IMR-90 (cell line): ENCODE measurements around the gene CTSF. TPM values are rescaled to one million over a fixed set of nuclear protein-coding genes. Genes with fewer than 3 reads are reported as not detected.

ENCODE experiments used
- ATAC-seq: fragments of 200-7000 bp; cut with Tn5 transposase; 2 replicates; pipeline ENCODE4 v1.9.1; 2020; ENCODE audit warnings: low read depth, mild to moderate bottlenecking, moderate library complexity
- BruUV-seq: library from RNA; stranded (reverse); fragments of 400-500 nt; replicated peaks from 2 replicates; lab custom pipeline; 2021; lab: Mats Ljungman, UMichigan
- CTCF ChIA-PET: fragments of 300-600 bp; formaldehyde crosslinking; extraction: SDS; loops from one replicate; lab custom pipeline; 2021; ENCODE audit warnings: antibody characterized with exemption; lab: Yijun Ruan, JAX
- POLR2A ChIA-PET: fragments of 300-600 bp; sonication (Branson Sonifier 250); formaldehyde crosslinking; loops from one replicate; lab custom pipeline; 2022; ENCODE audit warnings: antibody characterized with exemption; ENCODE audit not compliant: unreplicated experiment; lab: Charles Lee
- DNase-seq: peaks from one replicate; pipeline ENCODE4 v3.0.0; 2013
- H2AFZ ChIP-seq: replicated peaks from 2 replicates; pipeline ENCODE3; 2013; ENCODE audit warnings: low read length, mild to moderate bottlenecking; ENCODE audit not compliant: poor library complexity
- H2AK5ac ChIP-seq: 2 replicates; pipeline ENCODE4 v1.6.1; 2013; ENCODE audit warnings: low read depth, low read length, inconsistent platforms
- H2AK9ac ChIP-seq: replicated peaks from 2 replicates; pipeline ENCODE3; 2013; ENCODE audit warnings: mild to moderate bottlenecking, low read depth, low read length, moderate library complexity; ENCODE audit not compliant: poor library complexity
- H2BK120ac ChIP-seq: 2 replicates; pipeline ENCODE4 v1.6.1; 2013; ENCODE audit warnings: low read depth, low read length, inconsistent platforms
- H2BK15ac ChIP-seq: 3 replicates; pipeline ENCODE4 v1.6.1; 2013; ENCODE audit warnings: low read depth, low read length, inconsistent platforms
- H2BK20ac ChIP-seq: 2 replicates; pipeline ENCODE4 v1.6.1; 2013; ENCODE audit warnings: low read depth, mild to moderate bottlenecking, inconsistent platforms, low read length, moderate library complexity
- H2BK5ac ChIP-seq: 2 replicates; pipeline ENCODE4 v1.6.1; 2013; ENCODE audit warnings: mild to moderate bottlenecking, low read depth, low read length, inconsistent platforms; ENCODE audit not compliant: poor library complexity, severe bottlenecking
- H3K14ac ChIP-seq: replicated peaks from 2 replicates; pipeline ENCODE4 v1.6.1; 2013; ENCODE audit warnings: low read depth, low read length, inconsistent platforms
- H3K18ac ChIP-seq: 2 replicates; pipeline ENCODE4 v1.6.1; 2013; ENCODE audit warnings: low read depth, low read length, control low read depth
- H3K23ac ChIP-seq: 2 replicates; pipeline ENCODE4 v1.6.1; 2013; ENCODE audit warnings: low read depth, low read length, inconsistent platforms
- H3K27ac ChIP-seq: 2 replicates; pipeline ENCODE4 v1.5.1; 2013; ENCODE audit warnings: mild to moderate bottlenecking, control low read depth, low read length; ENCODE audit not compliant: insufficient read depth
- H3K27me3 ChIP-seq: 2 replicates; pipeline ENCODE4 v1.6.1; 2013; ENCODE audit warnings: low read length; ENCODE audit not compliant: control insufficient read depth, insufficient read depth
- H3K36me3 ChIP-seq: 2 replicates; pipeline ENCODE4 v1.6.1; 2013; ENCODE audit warnings: low read length, mixed read lengths; ENCODE audit not compliant: control insufficient read depth, insufficient read depth
- H3K4ac ChIP-seq: 2 replicates; pipeline ENCODE4 v1.6.1; 2013; ENCODE audit warnings: low read depth, low read length, inconsistent platforms
- H3K4me1 ChIP-seq: 2 replicates; pipeline ENCODE4 v1.6.1; 2013; ENCODE audit warnings: low read length, mixed read lengths; ENCODE audit not compliant: control insufficient read depth, insufficient read depth
- H3K4me2 ChIP-seq: 2 replicates; pipeline ENCODE4 v1.6.1; 2013; ENCODE audit warnings: low read depth, mild to moderate bottlenecking, control low read depth, low read length, moderate library complexity
- H3K4me3 ChIP-seq: 2 replicates; pipeline ENCODE4 v1.5.1; 2013; ENCODE audit warnings: low read depth, mild to moderate bottlenecking, control low read depth, low read length, moderate library complexity; ENCODE audit not compliant: insufficient read depth
- H3K56ac ChIP-seq: 2 replicates; pipeline ENCODE4 v1.6.1; 2013; ENCODE audit warnings: low read length, inconsistent platforms; ENCODE audit not compliant: insufficient read depth; ENCODE audit errors: extremely low read depth
- H3K79me1 ChIP-seq, 2 experiments: 2 replicates each; pipeline ENCODE4 v1.6.1; 2013; ENCODE audit warnings: low read length in 2 of 2, inconsistent platforms in 1 of 2, low read depth in 1 of 2
- H3K9ac ChIP-seq: 2 replicates; pipeline ENCODE4 v1.6.1; 2013; ENCODE audit warnings: low read depth, low read length, control low read depth
- H3K9me1 ChIP-seq: 2 replicates; pipeline ENCODE4 v1.6.1; 2013; ENCODE audit warnings: low read length, inconsistent platforms; ENCODE audit not compliant: insufficient read depth
- H3K9me3 ChIP-seq: 2 replicates; pipeline ENCODE4 v1.6.1; 2013; ENCODE audit warnings: low read length; ENCODE audit not compliant: control insufficient read depth, insufficient read depth
- H4K20me1 ChIP-seq: 2 replicates; pipeline ENCODE4 v1.6.1; 2013; ENCODE audit warnings: low read length, inconsistent platforms; ENCODE audit not compliant: insufficient read depth
- H4K5ac ChIP-seq: 2 replicates; pipeline ENCODE4 v1.6.1; 2013; ENCODE audit warnings: mild to moderate bottlenecking, low read depth, low read length, control low read depth
- H4K8ac ChIP-seq, 2 experiments: 2 replicates each; pipeline ENCODE4 v1.6.1; 2013; ENCODE audit warnings: low read depth in 2 of 2, low read length in 2 of 2, control low read depth in 1 of 2, inconsistent platforms in 1 of 2
- H4K91ac ChIP-seq: 2 replicates; pipeline ENCODE4 v1.6.1; 2013; ENCODE audit warnings: low read depth, low read length, inconsistent platforms; ENCODE audit not compliant: insufficient read depth
- CEBPB ChIP-seq: IDR thresholded peaks from 2 replicates; pipeline ENCODE4 v1.6.1; 2012; ENCODE audit warnings: low read depth, low read length, improper control_type of control experiment
- MXI1 ChIP-seq: IDR thresholded peaks from 2 replicates; pipeline ENCODE4 v1.6.1; 2012; ENCODE audit warnings: low read depth, mild to moderate bottlenecking, low read length, moderate library complexity, borderline replicate concordance
- RAD21 ChIP-seq: IDR thresholded peaks from 2 replicates; pipeline ENCODE4 v1.6.1; 2012; ENCODE audit warnings: low read length, improper control_type of control experiment
- RFX5 ChIP-seq: IDR thresholded peaks from 2 replicates; pipeline ENCODE4 v1.8.0; 2012; ENCODE audit warnings: low read depth, mild to moderate bottlenecking, low read length, moderate library complexity
- SMC3 ChIP-seq: fragments of 150-350 bp; IDR thresholded peaks from 2 replicates; pipeline ENCODE4 v1.6.1; 2016; ENCODE audit warnings: low read depth, mild to moderate bottlenecking, antibody characterized with exemption, low read length, moderate library complexity
- WGBS, 2 experiments: methylation state at CpG; one replicate each; pipeline versions ENCODE4 v1.1.5 to v1.1.7; 2013; ENCODE audit warnings: missing lambda C conversion rate in 2 of 2; ENCODE audit not compliant: insufficient read length in 1 of 2; ENCODE audit errors: extremely low coverage in 2 of 2; 5-methylcytosine and 5-hydroxymethylcytosine counted together
- dilution Hi-C: fragments of 300-500 bp; cut with HindIII; formaldehyde crosslinking; loops from one replicate; pipeline ENCODE4 v1.14.3; 2018; ENCODE audit warnings: low sequenced_read_pairs; ENCODE audit not compliant: unreplicated experiment
- in situ Hi-C: fragments of 300-500 bp; cut with MboI; formaldehyde crosslinking; loops from 3 replicates; pipeline ENCODE4 v1.14.3; 2019; ENCODE audit warnings: low sequenced_read_pairs, inconsistent platforms, mixed read lengths
- intact Hi-C: fragments of 100-400 bp; cut with micrococcal nuclease; formaldehyde crosslinking; loops from 2 replicates; pipeline ENCODE4 v1.10.0; 2022
- polyA plus RNA-seq, 3 experiments: library from polyadenylated mRNA; depleted of rRNA; stranded (reverse); fragments of >200 nt; gene quantifications; 2 replicates each; pipeline ENCODE4 v1.2.3, GENCODE V29; 2012; ENCODE audit warnings: low replicate concordance in 1 of 3
- total RNA-seq: library from RNA; depleted of rRNA; stranded (reverse); fragments of >200 nt; gene quantifications from 2 replicates; pipeline ENCODE4 v1.2.3, GENCODE V29; 2012
- TF ChIP-seq, protein P1 (sequence below): fragments of 150-350 bp; IDR thresholded peaks from 2 replicates; pipeline ENCODE4 v1.6.1; 2017; ENCODE audit warnings: mild to moderate bottlenecking, antibody characterized with exemption, low read length, low read depth

CTSF gene
- total and polyA plus RNA-seq, 2 of the 4 experiments (the other 2 are of a cell fraction): 4.1 to 16.0 TPM

DNA sequence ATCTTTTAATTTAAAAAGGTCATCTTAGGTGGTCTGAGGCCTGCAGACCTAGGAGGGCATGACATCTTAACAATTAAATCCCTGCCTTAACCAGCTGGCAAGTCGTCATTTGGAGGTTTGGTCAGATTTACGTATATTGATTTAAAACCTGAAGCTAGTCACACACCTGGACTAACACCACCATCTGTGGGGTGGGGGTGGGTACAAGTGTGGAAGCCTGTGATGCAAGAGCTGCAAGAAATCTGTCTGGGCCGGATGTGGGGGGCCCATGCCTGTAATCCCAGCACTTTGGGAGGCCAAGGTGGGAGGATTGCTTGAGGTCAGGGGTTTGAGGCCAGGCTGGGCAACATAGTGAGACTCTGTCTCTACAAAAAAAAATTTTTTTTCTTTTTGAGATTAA lies 12.9 kb upstream of the CTSF start:
- dilution Hi-C loops: no loop called here
- no peak overlapping the region for H2BK15ac ChIP-seq
- H2AK5ac ChIP-seq: no peak overlapping the region
- H2BK20ac ChIP-seq: no peak overlapping the region
- H4K20me1 ChIP-seq: no peaks in the 10 kb centered on the region
- H3K4me3 ChIP-seq: no peak overlapping the region
- H3K23ac ChIP-seq: no peak overlapping the region
- no peak overlapping the region for H2BK120ac ChIP-seq
- H4K91ac ChIP-seq: no peak overlapping the region
- no TSS peak for BruUV-seq
- H3K79me1 ChIP-seq: no peaks in the 10 kb centered on the region
- H3K14ac ChIP-seq: no peak overlapping the region
- no peak overlapping the region for H2BK5ac ChIP-seq
- H3K9me3 ChIP-seq: 0 out of 2 replicates have a peak, but pooled peaks cover 2% of the 10 kb centered on the region
- no peak overlapping the region for H2AK9ac ChIP-seq
- no peak overlapping the region for H3K18ac ChIP-seq
- DNase-seq (no peak), ATAC-seq (no peak)
- H3K9ac ChIP-seq: no peak overlapping the region
- in situ Hi-C loops: no loop called here
- H3K56ac ChIP-seq: no peak overlapping the region
- no peak overlapping the region for H4K8ac ChIP-seq
- H3K4me2 ChIP-seq: no peak overlapping the region
- WGBS, 2 experiments: no CpG with 5 or more reads among the region's 3 CpGs
- no peak overlapping the region for H3K27ac ChIP-seq
- TF ChIP-seq CEBPB: no peak
- no peak for TF ChIP-seq SMC3
- no peak for TF ChIP-seq RFX5
- TF ChIP-seq RAD21: no peak
- TF ChIP-seq, protein P1, sequence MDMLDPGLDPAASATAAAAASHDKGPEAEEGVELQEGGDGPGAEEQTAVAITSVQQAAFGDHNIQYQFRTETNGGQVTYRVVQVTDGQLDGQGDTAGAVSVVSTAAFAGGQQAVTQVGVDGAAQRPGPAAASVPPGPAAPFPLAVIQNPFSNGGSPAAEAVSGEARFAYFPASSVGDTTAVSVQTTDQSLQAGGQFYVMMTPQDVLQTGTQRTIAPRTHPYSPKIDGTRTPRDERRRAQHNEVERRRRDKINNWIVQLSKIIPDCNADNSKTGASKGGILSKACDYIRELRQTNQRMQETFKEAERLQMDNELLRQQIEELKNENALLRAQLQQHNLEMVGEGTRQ: no peak
- TF ChIP-seq MXI1: no peak
- no peak overlapping the region for H3K4ac ChIP-seq
- H4K5ac ChIP-seq: no peak overlapping the region
- no peaks in the 10 kb centered on the region for H3K9me1 ChIP-seq
- intact Hi-C loops: no loop called here
- H3K27me3 ChIP-seq: 0 out of 2 replicates have a peak, but pooled peaks cover 1% of the 10 kb centered on the region
- CTCF ChIA-PET: interaction anchor here (1.8 kb wide), 1 partner anchor 97 kb away, joined by 5 read pairs; no protein-coding TSS in a partner anchor
- H3K4me1 ChIP-seq: peaks cover 6% of the 10 kb centered on the region
- H3K36me3 ChIP-seq: no peaks in the 10 kb centered on the region
- POLR2A ChIA-PET: no interaction called here
- no peak overlapping the region for H2AFZ ChIP-seq
